HFFc6 (cell line): ENCODE results near the gene CMKLR1. TPM values are rescaled to one million over a fixed set of nuclear protein-coding genes. Genes with fewer than 3 reads are reported as not detected.

Source experiments
- DNase-seq: peaks from one replicate; pipeline ENCODE4 v3.0.0-alpha.2; 2018
- H3K27ac Mint-ChIP-seq: 2 replicates; pipeline ENCODE4 v1.8.0; 2020; ENCODE audit warnings: mild to moderate bottlenecking, mixed read lengths
- H3K27me3 Mint-ChIP-seq: 2 replicates; pipeline ENCODE4 v1.8.0; 2021; ENCODE audit warnings: mild to moderate bottlenecking, moderate library complexity, mixed read lengths; ENCODE audit not compliant: insufficient read depth
- H3K36me3 Mint-ChIP-seq: 2 replicates; pipeline ENCODE4 v1.8.0; 2021; ENCODE audit warnings: low read depth, mixed read lengths
- H3K4me1 Mint-ChIP-seq: 2 replicates; pipeline ENCODE4 v1.8.0; 2020; ENCODE audit warnings: low read depth, mixed read lengths
- H3K4me3 Mint-ChIP-seq: 2 replicates; pipeline ENCODE4 v1.8.0; 2020; ENCODE audit warnings: mild to moderate bottlenecking, moderate library complexity, mixed read lengths
- H3K9me3 Mint-ChIP-seq: 2 replicates; pipeline ENCODE4 v1.8.0; 2020; ENCODE audit warnings: mild to moderate bottlenecking, mixed read lengths
- CTCF ChIP-seq: fragments of 200-600 bp; sonication (generic); IDR thresholded peaks from 2 replicates; pipeline ENCODE4 v1.5.0; 2021; ENCODE audit warnings: antibody characterized with exemption, mild to moderate bottlenecking
- long read RNA-seq: library from polyadenylated mRNA; unstranded; transcript quantifications from one replicate; pipeline ENCODE4 v2.0.0, GENCODE V29; 2019
- total RNA-seq, 6 experiments: library from RNA; stranded (reverse); fragmentation: NEBNext Ultra II Directional; extraction: Animal tissue kit (Norgen Biotek cat#: 25700); gene quantifications; 2 replicates in 1 of 6; 3 replicates in 5 of 6; pipeline ENCODE4 v1.2.3, GENCODE V29; 2021

Gene CMKLR1
- total RNA-seq: not detected
- long read RNA-seq: 0 reads

- H3K36me3 Mint-ChIP-seq: no peaks in the 10 kb centered on the region
- no peak within 1 kb of the TSS for H3K27ac Mint-ChIP-seq
- peaks cover 37% of the 10 kb centered on the region for H3K9me3 Mint-ChIP-seq
- DNase-seq: no peak
- H3K27me3 Mint-ChIP-seq: no peaks in the 10 kb centered on the region; the same call in 1 of the 2 replicates
- no peak within 1 kb of the TSS for H3K4me3 Mint-ChIP-seq
- no peaks in the 10 kb centered on the region for H3K4me1 Mint-ChIP-seq
- no peak for TF ChIP-seq CTCF
These were observed at the start of gene CMKLR1 for GRCh38 chr12:108338915-108339657. Gene CMKLR1, minus strand, starts transcription at chr12:108339311. Its CDS starts 45,720 bp downstream, at chr12:108293591.

- DNase-seq: no peak
- TF ChIP-seq CTCF: no peak
- no peaks in the 10 kb centered on the region for H3K27me3 Mint-ChIP-seq
- H3K4me3 Mint-ChIP-seq: no peak overlapping the region
- H3K27ac Mint-ChIP-seq: no peak overlapping the region
- H3K36me3 Mint-ChIP-seq: peaks cover 4% of the 10 kb centered on the region; the same call in 1 of the 2 replicates
- peaks cover 48% of the 10 kb centered on the region for H3K9me3 Mint-ChIP-seq
- no peaks in the 10 kb centered on the region for H3K4me1 Mint-ChIP-seq
These were observed 48.7 kb upstream of the CMKLR1 start for GRCh38 chr12:108387771-108388170.

- TF ChIP-seq CTCF: no peak
- H3K4me3 Mint-ChIP-seq: no peak overlapping the region
- no peak for DNase-seq
- H3K36me3 Mint-ChIP-seq: peaks cover 4% of the 10 kb centered on the region; the same call in 1 of the 2 replicates
- peaks cover 50% of the 10 kb centered on the region for H3K9me3 Mint-ChIP-seq
- H3K27me3 Mint-ChIP-seq: no peaks in the 10 kb centered on the region
- no peaks in the 10 kb centered on the region for H3K4me1 Mint-ChIP-seq
- no peak overlapping the region for H3K27ac Mint-ChIP-seq
These were observed 47.7 kb upstream of the CMKLR1 start for GRCh38 chr12:108386709-108387360.

GRCh38 chr12:108382437-108382801 is 43.3 kb upstream of the CMKLR1 start:
- peaks cover 4% of the 10 kb centered on the region; the same call in 1 of the 2 replicates for H3K36me3 Mint-ChIP-seq
- H3K9me3 Mint-ChIP-seq: peaks cover 71% of the 10 kb centered on the region
- no peaks in the 10 kb centered on the region for H3K4me1 Mint-ChIP-seq
- no peak overlapping the region for H3K27ac Mint-ChIP-seq
- no peak for TF ChIP-seq CTCF
- H3K4me3 Mint-ChIP-seq: no peak overlapping the region
- no peak for DNase-seq
- no peaks in the 10 kb centered on the region; the same call in 1 of the 2 replicates for H3K27me3 Mint-ChIP-seq

- no peak for DNase-seq
- no peak for TF ChIP-seq CTCF
- H3K36me3 Mint-ChIP-seq: peaks cover 4% of the 10 kb centered on the region; the same call in 1 of the 2 replicates
- H3K4me3 Mint-ChIP-seq: no peak overlapping the region
- H3K27me3 Mint-ChIP-seq: no peaks in the 10 kb centered on the region; the same call in 1 of the 2 replicates
- H3K27ac Mint-ChIP-seq: no peak overlapping the region
- peaks cover 74% of the 10 kb centered on the region for H3K9me3 Mint-ChIP-seq
- no peaks in the 10 kb centered on the region for H3K4me1 Mint-ChIP-seq
These were observed 42.8 kb upstream of the CMKLR1 start for GRCh38 chr12:108381787-108382436.
